Transverse colon (tissue), 4 donors: ENCODE measurements around the gene ALPK3.

ENCODE experiments used
- POLR2A ChIP-seq: fragments of 450-650 bp; IDR thresholded peaks from one replicate; pipeline ENCODE4 v1.6.1; 2016; ENCODE audit warnings: antibody characterized with exemption, mild to moderate bottlenecking, moderate library complexity
- POLR2AphosphoS5 ChIP-seq, 3 donors: sonication (generic); formaldehyde crosslinking; IDR thresholded peaks; one replicate each; pipeline ENCODE4 v1.6.1; 2016; ENCODE audit warnings: antibody characterized with exemption in 3 of 3
- TF ChIP-seq, protein P1 (sequence below), 5 experiments: fragments of 200-600 bp in 3 of 5; fragments of 450-650 bp in 2 of 5; sonication (generic) in 3 of 5; IDR thresholded peaks; 1 replicate in 2 of 5; 2 replicates in 3 of 5; pipeline ENCODE4 v1.5.1; 2016 to 2017; ENCODE audit warnings: antibody characterized with exemption in 5 of 5, inconsistent platforms in 3 of 5, mild to moderate bottlenecking in 2 of 5, moderate library complexity in 1 of 5

DNA sequence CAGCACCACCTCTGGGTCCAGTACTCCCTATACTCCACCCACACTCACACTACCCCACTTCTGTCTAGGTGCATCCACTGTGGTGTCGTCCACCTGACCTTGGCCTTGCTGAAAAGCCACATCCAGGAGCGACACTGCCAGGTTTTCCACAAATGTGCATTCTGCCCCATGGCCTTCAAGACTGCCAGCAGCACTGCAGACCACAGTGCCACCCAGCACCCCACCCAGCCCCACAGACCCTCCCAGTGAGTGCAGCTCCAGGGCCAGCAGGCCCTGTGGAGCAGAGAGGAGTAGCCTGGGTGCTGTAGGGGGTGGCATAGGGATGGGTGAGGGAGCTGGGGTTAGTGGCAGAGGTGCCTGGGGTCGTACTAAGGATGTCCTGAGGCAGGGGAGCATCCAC is 19.4 kb upstream of the ALPK3 start:
- TF ChIP-seq, protein P1, sequence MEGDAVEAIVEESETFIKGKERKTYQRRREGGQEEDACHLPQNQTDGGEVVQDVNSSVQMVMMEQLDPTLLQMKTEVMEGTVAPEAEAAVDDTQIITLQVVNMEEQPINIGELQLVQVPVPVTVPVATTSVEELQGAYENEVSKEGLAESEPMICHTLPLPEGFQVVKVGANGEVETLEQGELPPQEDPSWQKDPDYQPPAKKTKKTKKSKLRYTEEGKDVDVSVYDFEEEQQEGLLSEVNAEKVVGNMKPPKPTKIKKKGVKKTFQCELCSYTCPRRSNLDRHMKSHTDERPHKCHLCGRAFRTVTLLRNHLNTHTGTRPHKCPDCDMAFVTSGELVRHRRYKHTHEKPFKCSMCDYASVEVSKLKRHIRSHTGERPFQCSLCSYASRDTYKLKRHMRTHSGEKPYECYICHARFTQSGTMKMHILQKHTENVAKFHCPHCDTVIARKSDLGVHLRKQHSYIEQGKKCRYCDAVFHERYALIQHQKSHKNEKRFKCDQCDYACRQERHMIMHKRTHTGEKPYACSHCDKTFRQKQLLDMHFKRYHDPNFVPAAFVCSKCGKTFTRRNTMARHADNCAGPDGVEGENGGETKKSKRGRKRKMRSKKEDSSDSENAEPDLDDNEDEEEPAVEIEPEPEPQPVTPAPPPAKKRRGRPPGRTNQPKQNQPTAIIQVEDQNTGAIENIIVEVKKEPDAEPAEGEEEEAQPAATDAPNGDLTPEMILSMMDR (IDR thresholded peaks at IDR 0.05): no peak
- no peak for TF ChIP-seq POLR2A
- no peak for TF ChIP-seq POLR2AphosphoS5 (IDR thresholded peaks at IDR 0.05)
